ENCODE measurements around the gene LAYN. TPM values are rescaled to one million over a fixed set of nuclear protein-coding genes. Genes with fewer than 3 reads are reported as not detected.

Gene LAYN
- total RNA-seq, 4 donors from 2014 or later = 8.2 to 47.8 (median 37.2) TPM

- WGBS, 2 donors (ENCODE audit: low coverage in 1 of 2) = 47 to 52% methylated on average over 4 of the region's 4 CpGs
- H3K36me3 ChIP-seq = no peaks in the 10 kb centered on the region
- no peak for TF ChIP-seq CTCF (IDR thresholded peaks at IDR 0.05)
- TF ChIP-seq EP300 (IDR thresholded peaks at IDR 0.05) = no peak
- TF ChIP-seq POLR2A (IDR thresholded peaks at IDR 0.05) = no peak
- TF ChIP-seq POLR2AphosphoS5 (IDR thresholded peaks at IDR 0.05) = no peak
- H3K27ac ChIP-seq = no peak overlapping the region
- no peak for ATAC-seq
- no peak overlapping the region for H3K4me3 ChIP-seq
- H3K27me3 ChIP-seq = no peaks in the 10 kb centered on the region
- H3K9me3 ChIP-seq = no peaks in the 10 kb centered on the region
- H3K4me1 ChIP-seq = peaks cover 0 to 15% (median 3%) of the 10 kb centered on the region in 3 donors
These were observed 29.0 kb downstream of the LAYN start for GRCh38 chr11:111569476-111569875.

GRCh38 chr11:111570796-111571195 is 30.3 kb downstream of the LAYN start:
- no peaks in the 10 kb centered on the region for H3K27me3 ChIP-seq
- H3K36me3 ChIP-seq = no peaks in the 10 kb centered on the region
- no peak overlapping the region for H3K27ac ChIP-seq
- 73 to 87% methylated on average over 2 to 3 of the region's 6 CpGs for WGBS, 2 donors (ENCODE audit: low coverage in 1 of 2)
- H3K4me1 ChIP-seq = peaks cover 0 to 15% (median 3%) of the 10 kb centered on the region in 3 donors
- no peak for ATAC-seq
- H3K9me3 ChIP-seq = no peaks in the 10 kb centered on the region
- H3K4me3 ChIP-seq = no peak overlapping the region
- TF ChIP-seq EP300 (IDR thresholded peaks at IDR 0.05) (no peak), POLR2AphosphoS5 (IDR thresholded peaks at IDR 0.05) (no peak), CTCF (IDR thresholded peaks at IDR 0.05) (no peak), POLR2A (IDR thresholded peaks at IDR 0.05) (no peak)

- no peaks in the 10 kb centered on the region for H3K36me3 ChIP-seq
- H3K4me3 ChIP-seq = no peak overlapping the region
- 49 to 100% methylated on average over 1 to 5 of the region's 6 CpGs for WGBS, 2 donors (ENCODE audit: low coverage in 1 of 2)
- H3K4me1 ChIP-seq = peaks cover 0 to 15% (median 3%) of the 10 kb centered on the region in 3 donors
- H3K27me3 ChIP-seq = no peaks in the 10 kb centered on the region
- no peak for ATAC-seq
- TF ChIP-seq CTCF (IDR thresholded peaks at IDR 0.05) (no peak), POLR2A (IDR thresholded peaks at IDR 0.05) (no peak), POLR2AphosphoS5 (IDR thresholded peaks at IDR 0.05) (no peak)
- no peaks in the 10 kb centered on the region for H3K9me3 ChIP-seq
- H3K27ac ChIP-seq = no peak overlapping the region
These were observed 31.4 kb downstream of the LAYN start for GRCh38 chr11:111571829-111572501.

- H3K27me3 ChIP-seq = no peaks in the 10 kb centered on the region
- H3K4me3 ChIP-seq = no peak overlapping the region
- no peaks in the 10 kb centered on the region for H3K36me3 ChIP-seq
- H3K4me1 ChIP-seq = peaks cover 0 to 15% (median 3%) of the 10 kb centered on the region in 3 donors
- no peak for ATAC-seq
- WGBS, 2 donors (ENCODE audit: low coverage in 1 of 2) = 80 to 90% methylated on average over 1 to 3 of the region's 3 CpGs
- no peaks in the 10 kb centered on the region for H3K9me3 ChIP-seq
- TF ChIP-seq EP300 (IDR thresholded peaks at IDR 0.05) = no peak
- no peak for TF ChIP-seq CTCF (IDR thresholded peaks at IDR 0.05)
- TF ChIP-seq POLR2A (IDR thresholded peaks at IDR 0.05) = no peak
- no peak for TF ChIP-seq POLR2AphosphoS5 (IDR thresholded peaks at IDR 0.05)
- H3K27ac ChIP-seq = no peak overlapping the region
These were observed 32.1 kb downstream of the LAYN start for GRCh38 chr11:111572581-111572980.

GRCh38 chr11:111573821-111574249 is 33.3 kb downstream of the LAYN start:
- ATAC-seq = no peak
- Histone ChIP-seq H3K27me3 (no peaks in the 10 kb centered on the region), H3K9me3 (no peaks in the 10 kb centered on the region), H3K27ac (peak overlapping the region in 1 of 4 donors; percentile 30), H3K36me3 (no peaks in the 10 kb centered on the region), H3K4me3 (no peak overlapping the region), H3K4me1 (peaks cover 0 to 15% (median 3%) of the 10 kb centered on the region in 3 donors)
- 14 to 23% methylated on average over 4 of the region's 4 CpGs for WGBS, 2 donors (ENCODE audit: low coverage in 1 of 2)
- TF ChIP-seq CTCF (IDR thresholded peaks at IDR 0.05) (no peak), POLR2A (IDR thresholded peaks at IDR 0.05) (no peak), EP300 (IDR thresholded peaks at IDR 0.05) (no peak), POLR2AphosphoS5 (IDR thresholded peaks at IDR 0.05) (no peak)

Data from gastroesophageal sphincter (tissue), 4 donors.